NCI-H1930 (cell line): Measurements from ENCODE around the gene PITX1.
"Not testable (repeated sequence)": the region's sequence is repeated elsewhere in the genome, so short reads cannot be mapped to it uniquely, and the experiment has no call there.

Source experiments
- DNase-seq, 2 experiments: peaks; one replicate each; lab custom pipeline; 2025; lab: John Stamatoyannopoulos, UW

Gene PITX1

DNA sequence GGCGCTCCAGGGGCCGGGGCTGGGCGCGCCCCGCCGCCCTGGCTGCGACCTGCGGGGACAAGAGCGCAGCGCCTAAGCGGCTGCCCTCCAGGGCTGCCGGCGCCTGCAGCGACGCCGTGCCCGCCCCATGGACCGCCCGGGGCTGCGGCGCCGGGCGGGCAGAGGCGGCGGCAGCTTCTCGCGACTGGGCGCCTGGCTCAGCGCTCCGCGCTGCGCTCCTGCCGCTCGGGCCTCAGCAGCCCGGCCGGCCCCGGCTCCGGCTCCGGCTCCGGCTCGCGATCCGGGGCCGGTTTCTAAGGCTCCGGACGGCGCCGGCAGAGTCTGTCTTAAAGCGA is at the start of gene PITX1:
Gene PITX1 (minus strand): TSS at position 328 of the 335 bp plus-strand sequence. CDS start 347 bp downstream, outside the sequence.
- no peak for DNase-seq

DNA sequence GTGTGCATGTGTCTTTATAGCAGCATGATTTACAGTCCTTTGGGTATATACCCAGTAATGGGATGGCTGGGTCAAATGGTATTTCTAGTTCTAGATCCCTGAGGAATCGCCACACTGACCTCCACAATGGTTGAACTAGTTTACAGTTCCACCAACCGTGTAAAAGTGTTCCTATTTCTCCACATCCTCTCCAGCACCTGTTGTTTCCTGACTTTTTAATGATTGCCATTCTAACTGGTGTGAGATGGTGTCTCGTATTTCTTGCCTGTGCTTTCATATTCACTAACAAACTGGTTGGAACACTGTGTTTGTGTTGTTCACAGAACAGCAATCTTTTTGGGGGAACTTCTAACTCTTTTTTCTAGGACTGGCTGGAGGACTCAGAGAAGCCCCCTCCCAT is 49.3 kb upstream of the PITX1 start:
- DNase-seq, result not testable (repeated sequence)

DNA sequence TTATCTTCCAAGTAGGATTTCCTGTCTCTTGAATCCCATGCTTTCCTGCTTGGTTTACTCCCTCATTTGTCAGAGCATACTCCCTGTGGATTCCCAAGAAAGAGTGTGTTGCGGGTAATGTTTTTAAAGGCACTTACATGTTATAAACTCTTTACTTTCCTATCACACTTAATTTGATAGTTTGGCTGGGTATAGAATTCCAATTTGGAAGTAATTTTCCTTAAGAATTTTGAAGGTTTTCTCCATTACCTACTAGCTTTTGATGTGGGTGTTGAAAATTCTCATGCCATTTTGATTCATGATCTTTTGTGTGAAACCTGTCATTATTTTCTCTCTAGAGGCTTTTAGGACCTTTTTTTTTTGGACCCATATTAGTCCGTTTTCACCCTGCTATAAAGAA is 47.2 kb upstream of the PITX1 start:
- no peak for DNase-seq

DNA sequence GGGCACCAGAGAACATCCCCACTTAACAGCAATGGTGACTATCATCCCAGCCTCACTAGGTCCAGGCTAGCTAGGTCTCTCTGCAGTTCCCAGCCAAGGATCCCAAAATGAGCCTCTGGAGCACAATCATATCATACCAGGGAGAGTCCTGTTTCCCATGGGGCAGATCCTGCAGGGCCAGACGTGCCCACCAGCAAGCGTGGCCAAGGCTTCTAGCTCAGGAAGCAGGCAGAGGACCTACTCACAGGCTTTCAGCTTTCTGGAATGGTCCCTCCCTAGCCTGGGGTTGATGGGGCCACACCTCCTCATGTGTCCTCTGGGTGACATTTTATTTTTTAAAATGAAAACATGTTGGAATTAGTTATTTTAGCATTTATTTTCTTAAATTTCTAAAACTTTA is 45.7 kb upstream of the PITX1 start:
- DNase-seq, result no peak

DNA sequence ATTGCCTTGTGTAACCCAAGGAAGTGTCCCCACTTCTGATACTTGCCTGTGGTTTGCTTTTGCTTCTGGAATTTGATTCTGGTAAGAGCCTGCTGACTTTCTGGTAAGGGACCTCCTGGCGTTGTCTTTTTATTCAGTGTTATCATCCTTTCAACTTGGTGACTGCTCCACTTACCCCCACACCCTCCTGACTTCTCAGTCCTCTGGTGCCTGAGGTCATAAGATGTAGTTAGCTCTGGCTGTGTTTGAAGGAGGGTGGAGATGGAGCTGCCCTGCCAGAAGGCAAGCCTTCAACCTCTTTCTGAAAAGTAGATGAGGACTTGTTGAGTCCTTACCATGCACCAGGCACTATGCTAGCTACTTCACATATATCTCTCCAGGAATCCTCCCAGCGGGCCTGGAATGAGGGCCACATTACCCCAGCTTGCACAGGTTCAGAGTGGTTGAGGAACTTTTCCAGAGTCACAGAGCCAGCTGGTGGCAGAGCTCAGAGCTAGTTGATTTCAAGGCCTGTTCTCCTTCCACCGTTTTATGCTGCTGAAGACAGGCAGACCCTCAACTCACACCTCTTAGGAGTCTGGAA is 45.2 kb upstream of the PITX1 start:
- no peak for DNase-seq

DNA sequence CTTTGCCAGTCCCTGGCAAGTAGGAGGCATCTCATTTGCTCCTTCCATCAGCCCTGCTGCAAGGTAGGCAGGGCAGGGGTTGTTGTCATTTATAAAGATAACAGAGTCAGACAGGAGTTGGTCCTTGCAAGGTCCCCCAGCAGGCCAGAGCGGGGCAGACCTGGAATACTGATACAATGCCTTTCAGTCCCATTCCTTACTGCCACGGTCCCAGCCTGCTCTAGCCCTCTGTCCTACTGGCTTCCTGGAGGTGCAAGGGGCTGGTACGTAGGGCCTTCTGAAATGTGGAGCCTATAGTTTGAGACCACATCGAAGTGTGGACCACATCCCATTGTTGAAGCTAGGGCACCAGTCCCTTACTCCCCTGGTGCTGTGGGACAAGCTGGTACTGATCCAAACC is 42.8 kb upstream of the PITX1 start:
- no peak for DNase-seq

DNA sequence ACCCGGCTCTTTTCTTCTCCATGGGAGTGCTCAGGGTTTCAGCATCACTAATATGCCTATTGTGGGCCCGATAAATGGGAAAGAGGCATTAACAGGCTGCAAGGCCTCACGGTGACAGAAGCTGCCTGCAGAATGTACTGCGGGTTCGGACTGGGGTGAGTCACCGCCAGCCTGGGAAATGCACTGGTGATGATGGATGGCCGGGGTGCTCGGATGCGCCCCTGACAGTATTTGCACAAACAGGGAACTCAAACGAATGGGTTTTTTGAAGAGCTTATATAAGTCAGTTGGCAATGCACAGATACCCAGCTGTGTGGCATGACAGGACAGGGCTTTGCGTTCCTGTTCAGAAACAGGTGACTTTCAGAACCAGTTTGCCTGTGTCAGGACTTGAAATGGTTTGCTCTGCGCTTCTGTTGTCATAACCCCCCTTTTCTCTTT is 42.0 kb upstream of the PITX1 start:
- no peak for DNase-seq

DNA sequence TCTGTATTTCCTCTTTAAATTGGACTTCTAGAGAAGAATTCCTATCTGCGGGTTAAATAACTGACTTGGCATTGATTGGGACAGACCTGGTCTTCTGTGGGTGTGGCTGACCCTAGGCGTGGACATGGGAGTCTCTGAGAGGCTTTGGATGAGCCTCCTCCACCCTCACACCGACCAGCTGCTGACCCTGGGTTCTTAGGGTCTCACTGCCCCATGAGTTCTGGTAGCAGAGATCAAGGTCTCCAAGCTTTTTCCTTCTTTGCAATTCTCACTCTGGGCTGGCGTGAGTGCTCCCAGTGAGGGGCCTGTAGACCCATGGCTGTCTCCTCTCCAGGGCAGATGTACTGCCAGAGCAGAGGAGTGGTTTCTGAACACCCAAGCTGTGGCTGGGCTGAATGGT is 41.6 kb upstream of the PITX1 start:
- no peak for DNase-seq

DNA sequence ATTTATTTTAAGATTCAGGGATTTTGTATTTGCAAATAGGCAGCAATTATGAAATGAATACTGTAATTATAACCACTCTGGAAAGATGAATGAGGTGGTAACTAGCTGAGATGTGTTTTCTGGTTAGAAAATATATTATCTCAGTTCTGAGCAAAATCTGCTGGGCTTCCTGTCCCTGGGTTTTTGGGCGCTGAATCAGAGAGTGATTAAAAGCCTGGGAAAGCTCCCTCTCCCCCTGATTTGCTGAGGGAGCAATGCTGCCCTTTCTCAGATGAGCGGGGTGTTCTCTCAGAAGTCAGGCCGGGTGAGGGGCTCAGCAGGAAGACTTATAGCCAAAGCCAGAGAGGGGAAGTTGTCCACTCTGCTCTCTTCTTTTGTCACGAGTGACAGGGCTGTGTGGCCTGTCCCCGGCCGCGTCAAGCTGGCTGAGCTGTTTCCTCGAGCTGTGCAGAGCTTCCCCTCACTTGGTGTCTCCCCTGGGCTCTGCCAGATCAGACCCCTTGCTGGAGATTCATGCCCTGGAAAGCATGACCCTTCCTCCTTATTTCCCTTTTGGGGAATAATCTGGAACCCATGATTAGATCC is 39.8 kb upstream of the PITX1 start:
- no peak for DNase-seq

DNA sequence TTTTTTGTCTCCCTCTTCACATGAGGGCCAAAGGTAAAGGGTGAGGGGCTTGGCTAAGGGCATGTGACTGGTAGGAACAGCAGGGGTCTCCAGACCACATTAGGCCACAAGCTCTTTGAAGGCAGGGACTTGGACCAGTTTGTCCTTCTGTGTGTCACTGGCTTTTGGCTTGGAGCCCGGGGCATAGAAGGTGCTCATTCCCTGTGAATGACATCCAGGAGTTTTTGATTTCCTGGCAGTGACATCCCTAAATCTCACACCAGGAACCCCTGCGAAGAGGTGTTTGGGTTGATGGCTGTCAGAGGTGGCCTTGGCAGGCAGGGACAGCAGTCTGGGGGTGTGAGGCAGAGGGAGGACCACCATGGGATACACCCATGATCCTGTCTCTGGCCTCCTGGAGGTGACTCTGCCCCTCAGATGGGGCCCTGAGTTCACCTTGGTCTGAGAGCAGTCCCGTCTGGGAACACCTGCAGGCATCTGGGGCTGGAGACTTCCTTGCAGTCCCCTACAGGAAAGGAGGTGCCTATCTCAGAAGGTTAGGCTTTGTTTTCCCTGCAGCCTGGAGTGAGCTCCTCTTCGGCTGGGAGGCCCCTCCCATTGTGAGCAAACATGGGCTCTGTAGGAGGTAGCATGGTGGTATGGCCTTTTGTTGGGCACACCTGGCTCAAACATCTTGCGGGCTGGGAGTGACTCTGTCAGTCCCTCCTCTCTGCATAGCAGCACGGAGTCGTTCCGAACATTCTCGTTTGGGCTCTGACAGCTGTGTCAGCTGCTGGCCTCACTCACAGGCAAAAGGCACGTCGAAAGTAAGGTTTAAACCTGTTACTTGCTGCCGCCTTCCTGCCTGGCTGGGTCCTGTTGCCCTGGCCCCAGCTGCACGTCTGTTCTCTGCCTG is 38.6 kb upstream of the PITX1 start:
- no peak for DNase-seq

DNA sequence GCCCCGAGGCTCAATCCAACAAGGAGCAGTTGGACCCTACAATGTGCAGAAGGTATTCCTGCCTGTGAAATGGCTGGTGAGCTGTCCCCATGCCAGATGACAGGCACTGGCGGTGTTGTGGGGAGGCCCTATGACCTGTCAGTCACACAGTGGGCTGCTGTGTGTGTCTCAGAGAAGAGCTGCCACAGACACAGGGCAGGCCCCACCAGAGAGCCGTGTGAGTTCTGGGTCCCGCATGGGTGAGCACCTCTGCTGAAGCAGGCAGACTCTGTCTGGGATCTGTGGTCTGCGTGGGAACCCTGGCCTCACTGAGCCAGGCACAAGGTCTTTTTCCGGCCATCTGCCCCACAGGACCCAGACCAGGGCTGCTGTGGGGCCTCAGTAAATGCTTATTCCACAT is 37.3 kb upstream of the PITX1 start:
- no peak for DNase-seq

DNA sequence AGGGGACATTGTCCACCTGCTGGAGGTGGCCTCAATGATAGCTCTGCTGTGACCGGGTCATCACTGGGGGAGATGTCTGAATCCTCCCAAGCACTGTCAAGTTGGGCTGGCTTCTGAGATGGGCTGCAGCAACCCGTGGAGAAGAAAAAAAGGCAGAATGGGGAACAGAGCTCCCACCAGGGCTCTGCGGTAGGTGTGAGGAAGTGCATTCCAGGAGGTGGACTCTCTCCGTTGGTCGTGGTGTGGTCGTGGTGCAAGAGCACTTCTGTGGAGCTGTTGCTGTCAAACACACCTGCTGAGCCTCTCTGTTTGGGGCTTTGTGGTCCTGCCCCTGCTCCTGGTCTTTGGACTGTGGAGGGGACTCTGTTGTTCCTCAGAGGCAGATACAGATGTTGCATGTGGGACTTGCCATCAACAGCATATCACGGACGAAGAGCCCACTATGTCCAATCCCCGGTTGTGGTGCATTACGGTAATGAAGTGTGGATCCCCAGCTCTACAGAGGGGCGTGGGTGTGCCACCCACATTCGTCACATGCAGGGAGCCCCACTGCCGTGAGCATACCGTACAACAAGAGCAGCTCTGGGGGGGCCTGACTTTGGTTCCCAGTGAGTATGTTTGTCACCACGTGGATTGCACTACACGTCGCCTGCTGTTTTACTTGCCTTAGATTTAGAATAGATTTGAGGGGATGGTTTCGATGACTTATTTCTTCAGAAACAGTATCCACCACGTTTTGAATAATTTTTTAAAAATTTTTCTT is 36.0 kb upstream of the PITX1 start:
- no peak for DNase-seq

DNA sequence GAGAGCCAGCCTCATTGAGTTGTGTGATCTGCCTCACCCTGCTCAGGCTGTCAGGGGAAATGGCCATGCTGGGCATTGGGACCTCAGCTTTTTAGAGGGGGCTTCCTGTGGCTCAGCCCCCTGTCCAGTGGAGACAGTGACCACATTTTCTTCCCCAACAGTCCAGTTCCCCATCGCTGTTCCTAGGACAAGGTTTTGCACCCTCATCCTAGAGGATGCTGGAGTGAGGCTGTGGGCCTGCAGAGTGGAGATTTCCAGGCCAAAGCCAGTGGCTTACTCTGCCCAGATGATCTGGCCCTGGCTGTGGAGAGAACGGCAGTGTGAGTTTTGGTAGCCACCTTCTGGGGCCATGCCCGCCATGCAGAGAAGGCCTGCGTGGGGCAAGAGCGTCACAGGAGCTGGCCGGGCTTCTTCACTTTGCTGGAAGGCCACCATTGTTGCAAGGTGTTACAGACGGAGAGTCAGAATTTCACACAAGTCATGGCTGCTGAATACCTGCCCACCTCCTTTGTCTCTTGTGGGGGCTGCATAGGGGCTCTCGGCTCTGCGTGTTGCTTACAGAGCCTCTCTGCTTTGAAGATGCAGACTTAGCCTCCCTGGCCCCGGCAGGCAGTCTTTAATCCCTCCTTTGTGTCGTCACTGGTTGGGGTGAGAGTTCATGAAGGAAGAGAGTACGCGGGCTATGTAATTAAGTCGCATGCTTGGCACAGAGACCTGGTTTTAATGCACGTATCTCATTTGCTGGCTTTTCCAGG is 35.2 kb upstream of the PITX1 start:
- no peak for DNase-seq

DNA sequence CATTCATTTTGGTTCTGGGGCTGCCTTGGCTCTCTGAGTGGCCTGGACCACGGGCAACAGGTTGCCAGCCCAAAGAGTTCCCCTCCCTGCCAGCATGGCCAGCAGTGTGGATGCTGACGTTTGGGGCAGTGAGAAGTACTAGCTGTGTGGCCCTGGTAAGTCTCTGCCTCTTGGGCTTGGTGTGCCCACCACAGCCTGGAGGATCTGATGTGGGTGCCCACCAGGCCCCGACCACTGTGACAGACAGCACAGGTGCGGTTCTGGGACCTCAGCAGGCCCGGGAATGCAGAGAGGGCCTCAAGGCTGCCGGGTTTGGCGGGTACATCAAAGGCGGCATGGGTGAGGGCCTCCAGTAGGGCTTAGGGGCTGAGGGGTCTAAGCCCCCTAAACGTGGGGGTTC is 33.6 kb upstream of the PITX1 start:
- DNase-seq, result no peak

DNA sequence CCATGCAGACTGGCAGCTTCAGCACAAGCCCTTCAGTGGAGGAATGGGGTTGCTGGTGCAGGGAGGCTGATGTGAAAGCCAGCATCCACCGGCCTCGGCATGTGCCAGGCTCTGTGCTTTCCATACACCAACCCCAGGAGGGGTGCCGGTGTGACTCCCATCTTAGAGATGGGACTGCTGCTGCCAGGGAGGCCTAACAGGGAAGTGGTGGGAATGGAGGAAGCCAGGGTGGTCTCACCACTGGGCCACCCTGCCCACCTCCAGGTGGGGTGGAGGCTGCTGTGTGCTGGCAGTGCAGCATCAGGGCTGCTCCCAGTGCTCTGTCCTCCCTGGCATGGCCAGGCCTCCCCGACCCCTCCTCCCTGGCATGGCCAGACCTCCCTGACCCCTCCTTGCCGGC is 32.8 kb upstream of the PITX1 start:
- no peak for DNase-seq

DNA sequence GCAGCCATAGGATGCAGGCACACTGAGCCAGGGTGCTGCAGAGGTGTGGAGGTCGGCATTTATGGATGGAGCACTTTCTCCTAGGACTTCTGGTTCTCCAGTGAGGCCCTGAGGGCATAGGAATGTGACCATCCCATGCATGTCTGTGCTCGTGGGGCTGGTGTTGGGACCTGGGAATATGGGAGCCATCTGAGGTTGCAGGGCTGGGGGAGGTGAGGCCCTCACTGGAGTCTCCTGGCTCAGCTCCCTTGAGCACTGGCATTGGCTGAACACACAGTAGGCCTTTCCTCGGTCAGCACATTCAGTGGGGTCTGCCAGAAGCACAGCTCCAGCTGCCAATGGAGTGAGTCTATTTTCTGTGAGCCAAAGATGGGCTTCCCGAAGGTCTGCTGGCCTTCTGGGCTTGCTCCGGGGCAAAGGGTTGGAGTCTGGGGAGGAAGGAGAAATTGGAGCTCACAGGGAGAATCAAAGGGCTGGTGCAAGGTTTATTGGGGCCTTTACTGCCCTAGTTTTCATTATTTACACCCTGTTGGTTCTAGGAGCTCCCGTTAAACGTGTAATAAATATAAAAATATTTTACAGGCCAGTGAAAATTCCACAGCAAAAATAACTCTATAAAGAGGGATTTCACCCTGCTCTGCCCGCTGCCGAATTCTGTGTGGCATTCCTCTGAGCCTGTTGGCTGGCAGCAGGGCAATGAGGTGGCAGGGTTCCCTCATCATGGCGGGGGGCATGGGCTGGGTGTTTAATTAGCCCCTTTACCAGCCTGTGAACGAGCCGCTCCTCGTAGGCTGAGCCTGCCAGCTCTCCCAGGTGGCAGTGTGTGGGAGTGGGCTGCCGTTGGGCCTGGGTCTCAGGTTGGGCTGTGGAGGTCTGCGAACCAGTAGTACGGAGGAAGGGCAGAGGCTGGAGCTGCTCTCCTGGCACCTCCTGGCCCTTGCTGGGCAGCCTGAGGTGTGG is 31.6 kb upstream of the PITX1 start:
- DNase-seq, result no peak

DNA sequence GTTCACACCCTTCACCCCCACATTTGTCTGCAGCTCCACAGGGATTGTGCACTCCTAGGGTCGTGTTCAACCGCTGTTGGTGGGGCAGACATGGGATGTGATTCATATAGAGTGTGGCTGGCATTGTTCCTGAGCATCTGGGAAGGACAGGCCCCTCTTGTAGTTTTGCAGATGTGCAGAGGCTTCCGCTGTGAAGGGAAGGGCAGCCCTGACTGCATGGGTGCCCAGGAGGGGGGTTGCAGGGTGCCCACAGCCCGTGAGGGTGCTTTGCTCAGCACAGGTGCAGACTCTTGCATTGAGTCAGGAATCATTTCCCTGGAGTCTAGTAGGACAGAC is 30.2 kb upstream of the PITX1 start:
- DNase-seq, result no peak

DNA sequence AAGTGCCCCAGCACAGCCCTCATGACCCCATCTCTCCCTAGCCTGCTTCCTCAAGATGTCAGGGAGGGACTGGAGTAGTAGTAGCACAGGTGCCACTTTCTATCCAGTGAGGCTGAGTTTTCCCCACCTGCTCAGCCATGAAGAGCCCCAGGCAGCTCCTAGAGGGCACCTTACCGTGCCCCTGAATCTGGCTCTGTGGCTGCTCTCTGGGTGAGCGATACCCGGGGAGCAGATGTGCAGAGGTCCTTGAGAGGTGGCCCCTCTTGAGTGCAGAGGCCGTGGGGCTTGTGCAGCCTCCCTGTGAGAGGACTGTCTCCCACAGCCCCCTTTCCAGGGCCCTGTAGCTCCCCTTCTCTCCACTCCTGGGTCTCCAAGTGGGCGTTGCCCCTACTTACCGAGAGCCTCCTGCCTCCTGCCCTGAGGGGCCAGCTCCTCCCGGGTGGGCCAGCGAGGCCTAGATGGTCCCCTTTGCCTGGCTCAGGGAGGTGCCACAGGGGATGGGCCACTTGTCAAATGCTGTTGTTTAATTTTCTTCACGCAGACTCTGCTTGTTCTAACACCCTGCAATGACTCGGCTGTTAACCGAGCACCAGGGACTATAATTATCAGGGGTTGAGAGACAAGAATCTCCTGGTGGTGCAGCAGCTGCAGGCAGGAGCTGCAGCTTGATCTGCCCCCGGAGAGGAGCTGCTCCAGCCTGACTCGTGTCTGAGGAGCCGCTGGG is 29.6 kb upstream of the PITX1 start:
- DNase-seq, result no peak

DNA sequence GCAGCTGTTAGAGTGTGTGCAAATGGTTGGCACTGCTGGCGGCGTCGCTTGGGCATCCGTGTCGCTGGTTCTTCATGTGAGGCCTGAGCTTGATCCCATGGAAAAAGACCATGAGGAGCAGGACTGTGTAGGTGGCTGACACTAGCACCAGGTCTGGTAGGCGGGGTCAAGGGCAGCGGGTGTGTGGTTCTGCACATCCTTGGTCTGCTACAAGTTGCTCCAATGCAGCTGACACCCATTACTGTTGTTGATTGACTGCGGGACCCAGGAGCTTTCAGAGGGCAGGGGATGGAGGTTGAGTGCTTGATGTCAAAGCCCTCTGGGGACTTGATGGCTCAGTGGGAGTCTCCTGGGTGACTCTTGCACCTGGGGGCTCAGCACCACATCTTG is 29.0 kb upstream of the PITX1 start:
- DNase-seq, result no peak
